NCI-H187 (cell line): ENCODE results near the gene CFAP61.
A peak's percentile ranks its signal among the peaks of the same experiment; 100 is the strongest.

ENCODE experiments used
- DNase-seq, 2 experiments: peaks; one replicate each; lab custom pipeline; 2025; lab: John Stamatoyannopoulos, UW

Gene CFAP61

GRCh38 chr20:20174089-20174835 is 121.9 kb downstream of the CFAP61 start:
- DNase-seq, result no peak

DNA sequence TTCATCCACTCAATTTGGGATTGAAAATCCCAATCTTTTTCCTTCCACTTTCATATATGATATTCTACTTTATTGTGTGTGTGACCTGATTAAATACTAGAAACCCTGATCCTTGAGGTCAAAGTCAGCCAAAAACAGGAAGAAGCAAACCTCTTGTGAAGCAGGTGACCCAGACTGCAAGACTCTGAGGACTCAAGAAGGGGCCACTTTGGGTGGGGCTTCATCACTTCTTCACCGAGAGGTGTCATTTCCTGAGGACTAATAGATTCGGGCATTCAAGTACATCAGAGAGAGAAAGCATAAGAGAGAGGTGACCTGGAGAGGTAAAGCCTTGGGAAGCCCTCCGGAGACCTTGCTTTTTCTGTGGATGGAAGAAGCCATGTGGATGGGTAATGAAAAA is 129.0 kb downstream of the CFAP61 start:
- no peak for DNase-seq

DNA sequence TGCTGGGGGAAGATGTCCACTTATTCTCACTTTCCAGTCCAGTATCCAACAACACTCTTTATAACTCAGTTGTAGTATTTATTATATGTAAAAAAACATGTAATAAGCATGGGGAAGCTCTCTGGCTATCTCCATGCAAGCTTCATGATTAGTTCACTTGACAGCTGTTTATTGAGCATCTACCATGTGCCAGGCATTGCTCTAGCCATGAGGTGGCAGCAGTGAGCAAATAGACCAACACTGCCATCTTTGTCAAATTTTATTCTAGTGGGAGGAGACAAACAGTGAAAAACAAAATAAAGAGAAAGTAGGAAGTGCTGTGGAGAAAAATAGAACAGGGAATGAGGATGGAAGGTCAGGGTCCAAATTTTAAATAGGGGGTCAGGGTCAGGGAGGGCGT is 131.8 kb downstream of the CFAP61 start:
- no peak for DNase-seq

DNA sequence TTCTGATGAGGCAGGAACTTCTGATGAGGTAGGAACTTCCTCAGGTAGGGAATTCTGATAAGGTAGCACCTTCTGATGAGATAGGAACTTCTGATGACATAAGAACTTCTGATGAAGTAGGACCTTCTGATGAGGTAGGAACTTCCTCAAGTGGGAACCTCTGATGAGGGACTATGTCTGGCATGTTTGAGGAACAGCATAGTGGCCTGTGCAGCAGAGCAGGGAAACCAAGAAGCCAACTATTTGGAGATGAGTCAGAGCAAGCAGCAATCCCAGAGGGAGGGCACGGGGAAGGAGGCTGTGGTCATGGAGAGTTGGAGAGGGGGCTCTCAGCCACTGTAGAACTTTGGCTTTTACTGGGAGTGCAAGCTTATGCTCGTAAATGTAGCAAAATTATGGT is 132.4 kb downstream of the CFAP61 start:
- no peak for DNase-seq

- no peak for DNase-seq
These were observed 136.3 kb downstream of the CFAP61 start for GRCh38 chr20:20188647-20189046.

DNA sequence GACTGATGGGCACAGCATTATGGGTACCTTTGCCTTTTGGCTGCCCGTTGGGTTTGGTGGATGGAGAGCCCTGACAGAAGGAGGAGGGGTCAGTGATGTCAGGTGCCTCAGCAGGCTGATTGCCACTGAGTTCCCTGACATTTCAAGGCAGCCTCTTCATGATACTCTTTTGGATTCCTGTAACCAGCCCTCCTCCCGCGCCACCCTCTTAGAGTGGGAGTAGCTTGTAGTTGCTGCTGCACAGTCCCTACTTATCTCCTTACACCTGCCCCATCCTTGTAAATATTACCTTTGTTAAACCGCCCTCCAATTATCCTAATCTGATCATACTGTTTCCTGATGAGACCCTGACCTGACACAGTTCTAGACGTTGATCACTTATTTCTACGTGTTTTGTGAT is 140.0 kb downstream of the CFAP61 start:
- DNase-seq, result no peak

DNA sequence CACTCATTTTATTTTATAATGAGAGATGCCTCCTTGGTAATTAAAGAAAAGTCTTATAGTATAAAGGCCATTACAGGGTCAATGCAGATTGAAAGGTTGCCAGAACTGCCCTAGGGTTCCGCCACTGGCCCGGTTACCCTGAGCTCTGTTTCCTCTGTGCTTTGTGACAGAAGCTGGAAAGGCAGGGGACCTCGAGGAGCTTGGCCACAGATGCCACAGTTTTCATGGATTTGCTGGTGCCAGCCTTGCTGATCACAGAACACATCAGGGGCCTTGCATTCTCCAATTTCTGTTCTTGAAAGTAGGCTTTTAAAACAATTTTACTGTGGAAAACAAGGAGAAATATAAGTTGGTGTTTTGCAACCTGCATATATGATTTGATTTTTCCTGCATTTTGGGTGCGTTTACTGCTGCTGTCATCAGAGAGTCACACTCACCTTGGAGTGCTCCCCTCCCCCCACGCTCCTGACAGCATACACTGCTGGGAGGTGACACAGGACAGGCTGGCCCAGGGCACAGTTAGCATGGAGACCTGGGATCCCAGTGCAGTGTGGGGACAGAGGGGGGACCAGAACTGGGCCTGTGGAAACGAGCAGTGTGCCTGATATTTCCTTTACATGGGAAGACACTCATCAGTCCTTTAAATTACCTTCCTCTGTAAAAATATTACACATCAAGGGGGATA is 142.8 kb downstream of the CFAP61 start:
- DNase-seq, result no peak

- DNase-seq, result no peak
These were observed 144.3 kb downstream of the CFAP61 start for GRCh38 chr20:20196610-20197009.

DNA sequence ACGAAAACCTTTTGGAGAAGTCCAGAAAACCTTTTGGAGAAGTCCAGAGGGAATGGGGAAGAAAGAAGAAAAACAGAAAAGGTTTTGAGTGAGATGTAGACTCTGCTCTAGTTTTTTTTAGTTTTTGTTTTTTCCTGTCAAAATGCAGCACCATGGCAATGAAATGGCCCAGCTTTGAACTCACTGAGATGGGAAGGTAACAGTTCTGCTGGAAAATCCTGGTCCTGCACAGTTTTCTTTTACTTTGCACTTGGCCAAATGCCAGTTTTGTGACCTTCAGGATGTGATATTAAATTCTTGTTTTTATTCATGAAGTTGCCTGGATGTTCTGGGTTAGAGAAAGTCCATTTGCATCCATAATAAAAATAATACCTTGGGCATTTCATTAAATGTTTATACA is 145.7 kb downstream of the CFAP61 start:
- no peak for DNase-seq

DNA sequence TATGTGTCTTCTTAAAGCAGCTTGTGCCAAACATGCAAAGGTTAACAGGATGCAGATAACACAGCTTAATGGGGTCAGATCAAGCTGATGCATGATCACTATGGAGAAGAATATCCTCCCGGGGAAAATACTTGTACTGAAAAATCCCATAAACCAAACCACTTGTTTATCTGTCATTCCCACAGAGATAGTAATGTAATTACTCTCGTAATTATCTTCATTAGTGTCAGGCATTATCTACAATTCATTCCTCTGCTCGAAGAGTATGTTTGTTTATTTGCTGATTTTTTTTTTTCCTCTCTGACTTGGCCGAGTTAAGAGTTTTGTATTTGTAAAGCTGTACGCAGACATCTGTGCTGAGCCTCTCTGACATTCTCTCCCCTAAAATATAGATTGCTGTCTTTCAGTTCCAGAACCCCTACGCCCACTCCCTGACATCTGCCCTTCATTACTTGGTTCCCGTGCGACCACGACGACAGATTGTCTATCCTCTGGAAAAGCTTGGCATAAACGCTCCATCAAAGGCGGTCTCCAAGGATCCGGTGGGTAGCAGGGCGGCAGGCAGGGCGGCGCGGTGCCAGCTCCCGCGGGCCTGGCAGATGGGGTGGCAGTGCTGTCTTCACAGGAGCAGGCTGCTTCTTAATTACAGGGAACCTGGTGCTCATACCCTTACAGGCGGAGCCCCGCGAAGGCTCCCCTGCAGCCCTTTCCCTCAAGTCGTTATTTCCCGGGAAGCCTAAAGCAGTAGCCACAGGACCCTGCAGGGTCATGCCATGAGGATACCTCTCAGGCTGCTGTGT is 147.2 kb downstream of the CFAP61 start:
- no peak for DNase-seq

DNA sequence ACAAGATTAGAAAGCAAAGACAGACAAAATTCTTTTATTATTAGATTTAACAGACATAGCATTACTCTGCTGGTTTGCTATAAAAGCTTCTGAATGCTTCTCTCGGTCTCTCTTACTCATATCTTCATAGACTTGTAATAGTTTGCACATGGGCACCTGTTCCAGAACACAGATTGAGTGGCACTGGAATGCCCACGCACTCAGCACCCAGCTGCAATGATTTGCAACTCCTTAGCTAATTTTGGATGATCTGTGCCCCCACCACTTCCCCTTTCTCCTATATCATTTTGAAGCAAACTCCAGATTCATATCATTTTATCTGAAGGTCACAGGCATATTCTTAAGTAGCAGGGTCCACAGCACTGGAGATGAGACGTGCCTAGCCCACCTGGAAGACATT is 148.8 kb downstream of the CFAP61 start:
- DNase-seq, result no peak

DNA sequence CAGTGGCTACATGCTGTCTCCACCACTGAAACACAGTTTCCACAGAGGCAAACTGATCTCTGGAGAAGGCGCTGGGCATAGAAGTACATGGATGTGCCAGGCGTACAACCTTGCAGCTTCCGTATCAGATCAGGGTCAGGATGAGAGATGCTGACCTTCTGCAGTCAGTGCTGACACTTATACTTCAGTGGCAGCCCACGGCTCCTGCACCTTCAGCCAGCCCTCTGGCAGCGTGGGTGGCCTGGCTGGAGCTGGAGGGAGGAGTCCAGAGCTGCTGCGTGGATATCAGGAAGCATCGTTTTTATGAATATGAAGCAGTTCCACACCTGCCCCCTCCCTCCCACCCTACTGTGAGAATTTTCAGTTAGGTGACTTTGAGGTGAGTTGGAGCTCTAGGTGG is 149.3 kb downstream of the CFAP61 start:
- DNase-seq, result no peak

DNA sequence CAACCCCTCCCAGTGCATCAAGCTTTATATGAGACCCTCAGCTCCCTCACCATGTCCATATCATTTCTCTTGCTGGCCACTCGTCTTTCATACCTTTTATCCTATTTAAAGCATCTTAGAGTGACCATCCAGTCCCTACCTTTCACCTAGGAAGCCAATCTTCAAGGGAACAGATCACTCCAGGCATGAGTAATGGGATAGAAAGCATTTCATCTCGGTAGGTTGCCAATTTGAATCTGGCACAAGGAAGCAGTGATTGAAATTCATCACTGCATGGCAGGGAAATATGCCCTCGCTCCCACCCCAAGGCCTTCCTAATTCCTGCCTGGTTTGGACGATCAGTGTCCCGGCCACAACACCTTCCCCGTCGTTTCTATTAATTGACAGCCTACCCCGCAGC is 150.4 kb downstream of the CFAP61 start:
- DNase-seq, result no peak

DNA sequence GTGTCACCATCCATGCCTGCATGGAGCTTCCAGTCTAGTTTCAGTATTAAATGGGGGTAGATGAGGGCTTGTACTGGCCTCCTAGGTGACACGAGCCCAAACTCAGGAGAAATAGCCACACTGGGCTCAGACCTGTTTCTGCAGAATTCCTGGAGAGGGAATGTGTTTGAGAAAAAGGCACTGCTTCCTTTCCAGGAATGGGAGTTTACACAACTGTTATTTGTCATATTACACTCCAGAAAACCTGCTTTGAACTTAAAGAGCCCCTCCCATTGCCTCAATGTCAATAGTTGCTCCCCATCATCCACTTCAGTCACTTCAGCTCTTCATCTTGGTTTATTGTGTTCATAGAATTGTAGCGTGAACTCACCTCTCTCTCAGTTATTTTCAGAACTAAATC is 151.5 kb downstream of the CFAP61 start:
- no peak for DNase-seq

DNA sequence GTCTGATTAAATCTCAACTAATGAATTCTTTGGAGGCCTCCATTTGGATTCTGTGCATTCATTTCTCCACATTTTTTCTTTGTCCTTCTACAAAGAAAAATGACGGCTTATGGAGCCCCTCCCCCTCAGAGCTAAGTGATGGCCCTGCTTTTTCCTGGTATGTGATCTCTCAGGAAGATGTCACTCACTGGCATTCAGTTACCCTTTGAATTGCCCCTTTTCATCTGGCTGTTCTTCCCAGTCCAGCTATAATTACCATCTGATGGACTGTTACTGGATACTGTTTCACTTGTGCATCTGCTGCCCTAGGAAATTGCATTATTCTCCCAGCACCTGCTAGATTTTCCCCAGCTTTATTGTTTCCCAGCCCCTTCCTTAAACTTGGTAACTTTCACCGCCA is 151.9 kb downstream of the CFAP61 start:
- DNase-seq, result peak; percentile 55 to 64

DNA sequence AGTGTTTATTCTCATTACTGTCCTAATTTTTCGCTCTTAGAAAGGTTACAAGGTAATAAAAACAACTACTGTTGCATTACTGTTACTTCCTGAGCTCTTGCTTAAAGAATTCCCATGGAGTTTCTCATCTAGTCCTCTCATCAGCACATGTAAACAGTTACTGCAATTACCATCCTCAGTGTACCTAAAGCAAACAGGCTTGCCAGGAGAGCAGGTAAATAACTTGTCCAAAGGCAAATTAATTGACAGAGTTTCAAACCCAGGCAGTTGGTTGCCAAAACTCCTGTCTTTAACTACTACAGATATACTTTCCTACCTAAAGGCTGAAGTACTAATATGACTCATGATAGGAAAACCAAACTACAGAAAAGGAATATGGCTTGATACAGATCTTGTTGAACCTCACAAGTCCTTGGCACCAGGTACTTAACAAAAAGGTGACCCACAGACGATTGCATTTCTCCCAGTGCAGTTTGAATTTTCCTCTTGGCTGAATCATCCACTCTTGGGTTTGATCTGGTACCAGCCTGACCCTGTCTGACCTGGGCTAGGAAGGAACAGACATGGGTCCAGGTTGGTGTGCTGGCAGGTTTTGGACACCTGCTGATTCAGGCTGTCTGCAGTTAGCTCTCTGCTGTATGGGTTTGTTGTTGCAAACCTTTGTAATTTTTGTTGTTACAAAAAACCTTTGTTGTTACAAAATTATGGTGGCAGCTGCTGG is 153.0 kb downstream of the CFAP61 start:
- no peak for DNase-seq

- no peak for DNase-seq
These were observed 153.5 kb downstream of the CFAP61 start for GRCh38 chr20:20205862-20206236.

DNA sequence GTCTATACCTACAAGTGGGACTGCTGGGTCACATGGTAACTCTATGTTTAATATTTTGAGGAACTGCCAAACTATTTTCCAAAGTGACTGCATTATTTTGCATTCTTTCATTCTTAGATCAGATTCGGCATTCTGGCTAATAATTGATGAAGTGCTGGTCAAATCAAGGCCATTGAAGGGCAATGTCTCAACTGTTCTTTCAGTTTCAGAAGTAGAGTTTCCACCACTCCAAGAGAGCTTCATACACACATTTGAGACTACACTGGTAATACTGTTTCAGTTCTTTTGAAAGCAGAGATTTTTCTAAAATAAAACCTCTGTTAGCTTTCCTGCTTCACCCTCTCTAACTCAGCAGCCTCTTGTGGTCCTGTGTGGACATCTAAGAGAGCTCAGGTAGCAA is 154.5 kb downstream of the CFAP61 start:
- no peak for DNase-seq

DNA sequence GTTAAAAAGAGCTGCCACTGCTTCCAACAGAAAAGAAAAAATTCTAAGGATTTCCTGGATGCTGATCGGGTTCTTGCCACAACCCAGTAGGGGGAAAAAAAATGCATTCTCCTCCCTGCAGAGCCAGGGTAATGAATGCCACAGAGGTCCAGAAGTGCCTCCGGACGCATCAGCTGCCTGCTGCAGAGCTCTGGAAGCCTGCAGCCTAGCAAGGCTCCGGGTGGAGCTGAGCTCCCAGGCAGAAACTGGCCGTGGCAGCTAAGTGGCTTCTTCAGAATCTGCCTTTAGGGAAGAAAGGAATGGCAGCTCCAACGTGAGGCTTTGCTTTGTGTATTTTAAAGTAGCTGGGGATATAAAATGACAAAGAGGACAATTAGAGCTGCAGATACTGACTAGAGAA is 155.0 kb downstream of the CFAP61 start:
- peak in 1 of 2 experiments; percentile 69 for DNase-seq

- no peak for DNase-seq
These were observed 155.5 kb downstream of the CFAP61 start for GRCh38 chr20:20207872-20208271.

DNA sequence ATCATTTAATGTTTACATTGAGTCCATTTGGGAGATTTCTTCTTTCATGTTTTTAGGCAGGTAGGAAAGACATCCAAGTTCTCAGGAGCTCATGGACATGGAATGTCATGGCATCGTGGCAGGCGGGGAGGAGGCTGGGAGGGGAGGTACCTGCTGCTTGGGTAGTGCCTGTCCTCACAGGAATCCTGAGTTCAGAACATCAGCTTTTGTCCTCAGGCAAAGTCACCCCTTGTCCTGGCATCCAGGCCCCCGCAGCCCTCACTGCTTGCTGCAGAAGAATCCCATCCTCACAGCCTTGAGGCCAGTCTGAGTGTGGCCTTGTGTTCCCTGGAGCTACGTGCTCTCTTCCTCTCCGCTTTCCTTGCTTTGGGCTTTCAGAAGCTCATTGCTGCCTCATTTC is 157.4 kb downstream of the CFAP61 start:
- DNase-seq, result no peak

DNA sequence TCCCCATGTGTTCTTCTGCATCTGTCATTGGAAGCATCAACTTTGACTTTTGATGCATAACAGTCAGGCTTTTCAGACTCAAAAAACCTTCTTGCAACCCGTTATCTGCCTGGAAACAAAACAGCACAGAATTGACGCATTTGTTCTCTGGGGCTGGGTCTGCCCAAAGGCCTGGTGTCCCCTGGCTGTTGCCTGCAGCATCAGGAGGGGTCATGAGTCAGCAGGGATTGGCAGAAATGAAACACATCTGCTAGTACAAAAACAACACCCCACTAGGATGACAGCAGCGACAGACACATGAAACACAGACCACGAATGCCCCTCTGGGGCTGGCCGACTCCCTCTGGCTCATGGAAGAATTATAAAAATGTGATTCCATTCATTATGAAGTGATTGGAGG is 158.0 kb downstream of the CFAP61 start:
- no peak for DNase-seq

DNA sequence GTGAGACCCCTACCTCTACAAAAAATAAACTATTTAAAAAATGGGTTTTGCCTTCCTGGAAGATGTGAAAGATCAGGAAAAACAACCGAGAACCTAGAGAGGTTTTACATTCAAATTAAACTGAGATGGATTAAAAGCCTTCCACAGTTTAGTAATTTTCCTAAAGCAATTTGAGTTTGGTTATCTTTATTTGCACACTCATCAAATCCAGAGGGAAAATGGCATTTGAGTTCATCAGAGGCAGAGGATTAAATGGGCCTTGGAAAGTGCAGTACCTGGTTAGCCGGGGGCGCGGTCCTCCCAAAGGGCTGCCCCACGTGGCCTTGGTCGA is 158.6 kb downstream of the CFAP61 start:
- peak in 1 of 2 experiments; percentile 41 for DNase-seq
